Loucy (cell line): ENCODE measurements around the gene SOD3.

Source experiments
- H2AFZ ChIP-seq: fragments of 200-600 bp; sonication (generic); 2 replicates; pipeline ENCODE4 v1.6.0; 2016; ENCODE audit warnings: antibody characterized with exemption, mild to moderate bottlenecking, low read length, moderate library complexity
- H3F3A ChIP-seq: fragments of 200-600 bp; 2 replicates; pipeline ENCODE4 v1.6.0; 2016; ENCODE audit warnings: antibody characterized with exemption, low read depth, mild to moderate bottlenecking
- H3K27me3 ChIP-seq: fragments of 200-600 bp; sonication (generic); 2 replicates; pipeline ENCODE4 v1.6.1; 2014; ENCODE audit warnings: low read length, mild to moderate bottlenecking; ENCODE audit not compliant: insufficient read depth, poor library complexity, severe bottlenecking
- H3K36me3 ChIP-seq: fragments of 200-600 bp; sonication (generic); 2 replicates; pipeline ENCODE4 v1.6.1; 2016; ENCODE audit warnings: low read length; ENCODE audit not compliant: insufficient read depth
- H3K4me1 ChIP-seq: fragments of 200-600 bp; sonication (generic); 2 replicates; pipeline ENCODE4 v1.5.1; 2014; ENCODE audit warnings: low read length, mild to moderate bottlenecking; ENCODE audit not compliant: insufficient read depth, poor library complexity, severe bottlenecking
- H3K4me2 ChIP-seq: fragments of 200-600 bp; sonication (generic); 2 replicates; pipeline ENCODE4 v1.6.0; 2014; ENCODE audit warnings: antibody characterized with exemption, low read length, low read depth, mild to moderate bottlenecking; ENCODE audit not compliant: poor library complexity, severe bottlenecking
- H3K4me3 ChIP-seq: fragments of 200-600 bp; sonication (generic); 2 replicates; pipeline ENCODE4 v1.5.1; 2014; ENCODE audit warnings: low read length, mild to moderate bottlenecking, mixed read lengths; ENCODE audit not compliant: poor library complexity, severe bottlenecking
- H3K79me2 ChIP-seq: fragments of 200-600 bp; sonication (generic); 2 replicates; pipeline ENCODE4 v1.6.1; 2014; ENCODE audit warnings: low read length; ENCODE audit not compliant: insufficient read depth
- H3K9ac ChIP-seq: fragments of 200-600 bp; sonication (generic); 2 replicates; pipeline ENCODE4 v1.6.0; 2014; ENCODE audit warnings: mild to moderate bottlenecking, low read depth, low read length, moderate library complexity; ENCODE audit not compliant: poor library complexity, severe bottlenecking
- H3K9me2 ChIP-seq: fragments of 200-600 bp; sonication (generic); replicated peaks from 2 replicates; pipeline ENCODE4 v1.6.1; 2016; ENCODE audit warnings: low read depth, low read length, mixed read lengths
- H3K9me3 ChIP-seq: fragments of 200-600 bp; sonication (generic); 2 replicates; pipeline ENCODE4 v1.6.1; 2014; ENCODE audit warnings: mild to moderate bottlenecking, antibody characterized with exemption, low read length, low read depth; ENCODE audit not compliant: insufficient read depth
- H4K20me1 ChIP-seq: fragments of 200-600 bp; sonication (generic); 2 replicates; pipeline ENCODE4 v1.6.0; 2014; ENCODE audit warnings: antibody characterized with exemption, low read length, mild to moderate bottlenecking; ENCODE audit not compliant: insufficient read depth, poor library complexity, severe bottlenecking
- EZH2phosphoT487 ChIP-seq: fragments of 200-600 bp; IDR thresholded peaks from 2 replicates; pipeline ENCODE4 v1.6.1; 2018; ENCODE audit warnings: antibody characterized with exemption, mild to moderate bottlenecking, moderate library complexity, borderline replicate concordance
- TF ChIP-seq, protein P1 (sequence below): fragments of 200-600 bp; sonication (generic); conservative IDR thresholded peaks from 2 replicates; pipeline ENCODE4 v1.5.1; 2014; ENCODE audit warnings: mild to moderate bottlenecking, antibody characterized with exemption, low read length

The SOD3 gene

DNA sequence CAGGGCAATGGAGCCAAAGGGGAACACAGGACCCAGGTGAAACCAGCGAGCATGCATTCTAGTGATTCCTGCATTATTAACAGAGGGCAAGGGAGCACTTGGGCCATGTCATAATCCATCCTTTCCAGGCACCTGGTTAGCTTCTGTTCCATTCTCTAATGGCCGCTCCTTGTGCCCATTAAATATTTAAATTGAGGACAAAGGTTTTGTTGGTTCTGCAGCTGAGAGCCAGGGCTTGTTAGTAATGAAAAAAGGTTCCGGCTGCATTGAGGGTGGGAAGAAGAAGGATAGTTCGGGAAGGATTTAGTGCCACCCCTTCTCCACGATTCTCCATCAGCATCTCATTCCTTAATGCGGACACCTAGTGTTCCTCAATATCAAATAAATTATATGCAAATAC lies 13.6 kb downstream of the SOD3 start:
- no peaks in the 10 kb centered on the region for H3F3A ChIP-seq
- H3K27me3 ChIP-seq, result no peaks in the 10 kb centered on the region
- no peak overlapping the region for H3K4me3 ChIP-seq
- no peaks in the 10 kb centered on the region for H3K79me2 ChIP-seq
- no peaks in the 10 kb centered on the region for H3K9me2 ChIP-seq
- H2AFZ ChIP-seq, result no peak overlapping the region
- peaks cover 3% of the 10 kb centered on the region; the same call in 1 of the 2 replicates for H3K9me3 ChIP-seq
- TF ChIP-seq EZH2phosphoT487, result no peak
- TF ChIP-seq, protein P1, sequence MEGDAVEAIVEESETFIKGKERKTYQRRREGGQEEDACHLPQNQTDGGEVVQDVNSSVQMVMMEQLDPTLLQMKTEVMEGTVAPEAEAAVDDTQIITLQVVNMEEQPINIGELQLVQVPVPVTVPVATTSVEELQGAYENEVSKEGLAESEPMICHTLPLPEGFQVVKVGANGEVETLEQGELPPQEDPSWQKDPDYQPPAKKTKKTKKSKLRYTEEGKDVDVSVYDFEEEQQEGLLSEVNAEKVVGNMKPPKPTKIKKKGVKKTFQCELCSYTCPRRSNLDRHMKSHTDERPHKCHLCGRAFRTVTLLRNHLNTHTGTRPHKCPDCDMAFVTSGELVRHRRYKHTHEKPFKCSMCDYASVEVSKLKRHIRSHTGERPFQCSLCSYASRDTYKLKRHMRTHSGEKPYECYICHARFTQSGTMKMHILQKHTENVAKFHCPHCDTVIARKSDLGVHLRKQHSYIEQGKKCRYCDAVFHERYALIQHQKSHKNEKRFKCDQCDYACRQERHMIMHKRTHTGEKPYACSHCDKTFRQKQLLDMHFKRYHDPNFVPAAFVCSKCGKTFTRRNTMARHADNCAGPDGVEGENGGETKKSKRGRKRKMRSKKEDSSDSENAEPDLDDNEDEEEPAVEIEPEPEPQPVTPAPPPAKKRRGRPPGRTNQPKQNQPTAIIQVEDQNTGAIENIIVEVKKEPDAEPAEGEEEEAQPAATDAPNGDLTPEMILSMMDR, result no peak
- H3K4me1 ChIP-seq, result no peaks in the 10 kb centered on the region
- no peak overlapping the region for H3K4me2 ChIP-seq
- H3K9ac ChIP-seq, result no peak overlapping the region
- H4K20me1 ChIP-seq, result no peaks in the 10 kb centered on the region
- H3K36me3 ChIP-seq, result no peaks in the 10 kb centered on the region

DNA sequence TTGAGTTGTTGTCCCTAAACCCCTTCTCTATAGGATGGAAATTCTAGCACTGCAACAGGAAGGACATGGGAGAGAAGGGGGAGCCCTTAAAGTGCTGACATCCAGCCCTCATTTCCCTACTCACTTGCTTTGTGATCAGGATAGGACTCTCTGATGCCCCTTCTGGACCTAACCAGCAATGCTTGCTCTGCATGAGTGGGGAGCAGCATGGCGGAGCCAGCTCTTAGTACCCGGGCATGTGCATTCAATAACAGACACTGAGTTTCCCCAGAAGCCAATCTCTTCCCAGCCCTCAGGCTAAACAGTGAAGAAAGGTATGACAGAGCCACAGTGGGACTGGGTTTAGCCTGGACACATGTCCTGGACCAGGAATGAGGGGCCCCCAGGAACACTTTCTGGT lies 14.0 kb downstream of the SOD3 start:
- H3K36me3 ChIP-seq, result no peaks in the 10 kb centered on the region
- H3K27me3 ChIP-seq, result no peaks in the 10 kb centered on the region
- H3K9me3 ChIP-seq, result peaks cover 3% of the 10 kb centered on the region; the same call in 1 of the 2 replicates
- no peak overlapping the region for H2AFZ ChIP-seq
- no peak overlapping the region for H3K4me3 ChIP-seq
- H4K20me1 ChIP-seq, result no peaks in the 10 kb centered on the region
- H3K79me2 ChIP-seq, result no peaks in the 10 kb centered on the region
- H3K9me2 ChIP-seq, result no peaks in the 10 kb centered on the region
- H3K9ac ChIP-seq, result no peak overlapping the region
- H3K4me1 ChIP-seq, result no peaks in the 10 kb centered on the region
- no peaks in the 10 kb centered on the region for H3F3A ChIP-seq
- H3K4me2 ChIP-seq, result no peak overlapping the region
- TF ChIP-seq EZH2phosphoT487, result no peak
- TF ChIP-seq, protein P1, result no peak

DNA sequence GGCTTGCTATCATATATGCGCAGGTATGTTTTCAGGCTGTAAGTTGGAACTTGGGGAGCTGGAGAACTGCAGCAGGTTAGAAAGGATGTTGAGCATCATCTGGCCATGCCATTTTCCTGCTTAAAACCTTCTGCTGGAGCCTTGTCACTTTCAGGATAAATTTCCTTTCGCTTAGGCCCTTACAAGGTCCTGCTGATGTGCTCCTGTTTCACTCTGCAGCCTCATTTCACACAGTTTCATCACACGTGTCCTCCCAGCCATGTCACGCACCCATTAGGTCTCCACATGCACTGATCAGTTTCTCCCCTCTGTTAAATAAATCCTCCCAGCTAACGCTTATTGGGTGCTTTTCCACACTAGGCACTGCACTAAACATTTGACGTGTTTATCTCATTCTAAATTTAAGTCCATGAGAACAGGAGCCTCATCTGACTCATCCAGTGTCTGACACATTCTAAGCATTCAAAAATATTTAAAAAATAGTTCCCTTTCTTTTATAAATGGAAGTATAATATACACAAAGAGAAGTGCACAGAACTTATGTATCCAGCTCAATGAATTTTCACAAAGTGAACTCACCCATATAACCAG lies 14.5 kb downstream of the SOD3 start:
- Histone ChIP-seq H3K9me2 (no peaks in the 10 kb centered on the region), H4K20me1 (no peaks in the 10 kb centered on the region), H3K4me1 (no peaks in the 10 kb centered on the region), H3K4me3 (no peak overlapping the region), H3K9me3 (peaks cover 3% of the 10 kb centered on the region; the same call in 1 of the 2 replicates), H3K36me3 (no peaks in the 10 kb centered on the region), H3F3A (no peaks in the 10 kb centered on the region), H3K9ac (no peak overlapping the region), H3K4me2 (no peak overlapping the region), H3K27me3 (no peaks in the 10 kb centered on the region), H3K79me2 (no peaks in the 10 kb centered on the region), H2AFZ (no peak overlapping the region)
- TF ChIP-seq, protein P1, result no peak
- TF ChIP-seq EZH2phosphoT487, result no peak
